Ectodermal cell (in vitro differentiated cells): ENCODE measurements around the gene QSOX1.

Experiments used
- H3K27ac ChIP-seq: 2 replicates; pipeline ENCODE4 v1.7.0; 2013; ENCODE audit warnings: mild to moderate bottlenecking, low read depth, low read length; ENCODE audit not compliant: insufficient read depth, poor library complexity, severe bottlenecking
- H3K27me3 ChIP-seq: 2 replicates; pipeline ENCODE4 v1.7.0; 2013; ENCODE audit warnings: mild to moderate bottlenecking, low read length; ENCODE audit not compliant: insufficient read depth, control insufficient read depth, poor library complexity, severe bottlenecking
- H3K36me3 ChIP-seq: one replicate; pipeline ENCODE4 v1.7.0; 2013; ENCODE audit warnings: low read length; ENCODE audit not compliant: control insufficient read depth, insufficient read depth
- H3K4me1 ChIP-seq: one replicate; pipeline ENCODE4 v1.7.0; 2013; ENCODE audit warnings: low read length; ENCODE audit not compliant: control insufficient read depth, insufficient read depth
- H3K4me3 ChIP-seq: 2 replicates; pipeline ENCODE4 v1.7.0; 2013; ENCODE audit warnings: low read depth, low read length, control low read depth; ENCODE audit not compliant: insufficient read depth
- H3K9me3 ChIP-seq: 2 replicates; pipeline ENCODE4 v1.7.0; 2013; ENCODE audit warnings: mild to moderate bottlenecking, low read length, moderate library complexity; ENCODE audit not compliant: control insufficient read depth
- WGBS, 2 experiments: methylation state at CpG; one replicate each; pipeline ENCODE4 v1.1.7; 2013; ENCODE audit warnings: missing lambda C conversion rate in 2 of 2; 5-methylcytosine and 5-hydroxymethylcytosine counted together

Gene QSOX1

DNA sequence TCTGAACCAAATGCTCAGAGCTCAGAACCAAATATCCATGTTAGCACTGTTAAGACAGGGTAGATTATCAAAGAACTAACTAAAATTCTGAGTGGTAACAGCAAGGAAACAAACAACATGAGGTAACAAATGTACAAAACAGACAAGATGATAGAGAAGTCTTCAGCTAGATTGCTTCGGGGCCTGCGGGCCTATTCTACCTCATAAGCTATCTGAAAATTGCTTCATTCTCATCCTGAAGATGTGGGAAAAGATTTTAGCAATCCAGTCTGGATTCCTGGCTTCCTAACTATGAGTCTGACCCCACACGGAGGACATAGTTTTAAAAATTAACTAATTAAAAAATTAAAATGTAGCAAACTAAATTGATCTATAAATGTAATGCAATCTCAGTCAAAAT, 9.2 kb upstream of the QSOX1 start:
- Histone ChIP-seq H3K27me3 (no peaks in the 10 kb centered on the region), H3K4me1 (no peaks in the 10 kb centered on the region)

DNA sequence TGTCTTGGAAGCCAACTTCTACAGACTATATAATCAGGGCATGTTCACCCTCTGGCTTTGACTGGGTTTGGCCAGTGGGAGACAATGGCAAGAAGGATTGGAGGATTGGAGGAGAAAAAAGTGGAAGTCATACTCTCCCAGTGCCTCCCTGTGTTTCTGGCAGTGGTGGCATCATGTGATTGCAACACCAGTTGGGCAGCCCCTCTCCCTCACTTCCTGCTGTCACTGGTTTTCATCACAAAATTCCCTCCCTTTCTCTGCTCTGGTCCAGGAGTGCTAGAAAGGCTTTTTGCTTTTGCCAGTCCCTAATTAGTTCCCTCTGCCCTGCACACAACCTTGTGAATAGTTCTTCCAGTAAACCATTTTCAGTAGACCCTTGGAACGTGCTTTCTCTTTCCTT, 3.7 kb upstream of the QSOX1 start:
- no peak overlapping the region for H3K27ac ChIP-seq
- no peak overlapping the region for H3K4me3 ChIP-seq
- peaks cover 32% of the 10 kb centered on the region for H3K27me3 ChIP-seq
- WGBS, 2 experiments = 80 to 93% methylated on average over 1 of the region's 1 CpG
- H3K36me3 ChIP-seq = no peaks in the 10 kb centered on the region
- no peaks in the 10 kb centered on the region for H3K4me1 ChIP-seq
- H3K9me3 ChIP-seq = no peaks in the 10 kb centered on the region

More for the DNA sequence above, 9.2 kb upstream of the QSOX1 start:
- no peak overlapping the region for H3K4me3 ChIP-seq
- H3K36me3 ChIP-seq = no peaks in the 10 kb centered on the region
- 98 to 100% methylated on average over 2 to 3 of the region's 3 CpGs for WGBS, 2 experiments
- H3K27ac ChIP-seq = no peak overlapping the region
- no peaks in the 10 kb centered on the region for H3K9me3 ChIP-seq

DNA sequence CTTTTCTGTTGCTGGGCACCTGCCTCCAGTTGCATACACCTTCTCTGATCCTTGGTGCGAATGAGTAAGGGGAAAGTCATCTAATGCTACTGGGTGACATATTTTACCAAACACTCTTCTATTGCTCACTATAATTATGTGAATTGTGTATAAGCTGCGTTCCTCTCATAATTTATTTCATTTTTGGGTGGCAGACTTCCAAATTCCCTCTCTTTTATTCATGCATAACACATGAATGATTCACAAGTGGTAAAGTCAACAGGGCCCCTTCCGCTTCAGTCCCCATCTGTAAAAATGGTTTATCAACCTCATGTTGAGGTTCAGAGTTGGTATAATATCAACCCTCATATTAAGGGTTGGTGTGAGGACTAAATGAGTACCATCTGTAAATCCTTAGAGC, 3.2 kb upstream of the QSOX1 start:
- H3K4me3 ChIP-seq = no peak overlapping the region

DNA sequence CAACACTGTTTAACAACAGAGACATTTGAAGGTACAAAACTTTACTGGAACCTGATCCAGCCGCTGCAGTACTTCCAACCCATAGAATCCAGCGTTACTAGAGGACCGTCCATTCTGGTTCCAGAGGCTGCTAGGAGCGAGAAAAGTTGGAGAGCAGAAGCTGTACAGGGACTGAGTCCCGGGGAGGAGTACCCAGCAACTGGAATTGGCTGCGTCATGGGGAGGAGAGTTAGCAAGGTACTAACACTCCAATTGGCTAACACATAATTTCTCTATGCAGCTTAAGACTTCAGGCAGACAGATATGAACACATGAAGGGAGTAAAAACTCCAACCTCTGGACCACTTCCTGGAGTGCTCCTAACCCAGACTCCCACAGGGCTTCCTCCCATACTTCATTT, 2.1 kb upstream of the QSOX1 start:
- Histone ChIP-seq H3K36me3 (no peaks in the 10 kb centered on the region), H3K27me3 (peaks cover 38% of the 10 kb centered on the region), H3K4me3 (no peak overlapping the region), H3K27ac (no peak overlapping the region), H3K9me3 (no peaks in the 10 kb centered on the region), H3K4me1 (no peaks in the 10 kb centered on the region)
- 94 to 96% methylated on average over 6 of the region's 6 CpGs for WGBS, 2 experiments

More for the DNA sequence above, 3.2 kb upstream of the QSOX1 start:
- H3K36me3 ChIP-seq = no peaks in the 10 kb centered on the region
- H3K9me3 ChIP-seq = no peaks in the 10 kb centered on the region
- WGBS, 2 experiments = 78 to 100% methylated on average over 1 to 3 of the region's 3 CpGs
- no peaks in the 10 kb centered on the region for H3K4me1 ChIP-seq
- no peak overlapping the region for H3K27ac ChIP-seq
- H3K27me3 ChIP-seq = peaks cover 38% of the 10 kb centered on the region

- 92 to 93% methylated on average over 5 of the region's 5 CpGs for WGBS, 2 experiments
- Histone ChIP-seq H3K36me3 (no peaks in the 10 kb centered on the region), H3K9me3 (no peaks in the 10 kb centered on the region), H3K4me3 (no peak overlapping the region), H3K27ac (no peak overlapping the region), H3K27me3 (peaks cover 38% of the 10 kb centered on the region), H3K4me1 (no peaks in the 10 kb centered on the region)
Observed at GRCh38 chr1:180153032-180153431, 1.6 kb upstream of the QSOX1 start.

GRCh38 chr1:180154003-180154324, 705 bp upstream of the QSOX1 start:
- no peaks in the 10 kb centered on the region for H3K9me3 ChIP-seq
- H3K36me3 ChIP-seq = no peaks in the 10 kb centered on the region
- H3K4me1 ChIP-seq = no peaks in the 10 kb centered on the region
- H3K27ac ChIP-seq = no peak overlapping the region
- peaks cover 38% of the 10 kb centered on the region for H3K27me3 ChIP-seq
- peak overlapping the region; percentile 76 for H3K4me3 ChIP-seq
- 23% methylated on average over 7 of the region's 7 CpGs for WGBS, 2 experiments

GRCh38 chr1:180155182-180155682, 563 bp downstream of the QSOX1 start:
- Histone ChIP-seq H3K9me3 (no peaks in the 10 kb centered on the region), H3K4me1 (no peaks in the 10 kb centered on the region), H3K27me3 (peaks cover 38% of the 10 kb centered on the region), H3K4me3 (peak overlapping the region; percentile 76), H3K36me3 (no peaks in the 10 kb centered on the region), H3K27ac (no peak overlapping the region)
- 1% methylated on average over 29 of the region's 29 CpGs for WGBS, 2 experiments

DNA sequence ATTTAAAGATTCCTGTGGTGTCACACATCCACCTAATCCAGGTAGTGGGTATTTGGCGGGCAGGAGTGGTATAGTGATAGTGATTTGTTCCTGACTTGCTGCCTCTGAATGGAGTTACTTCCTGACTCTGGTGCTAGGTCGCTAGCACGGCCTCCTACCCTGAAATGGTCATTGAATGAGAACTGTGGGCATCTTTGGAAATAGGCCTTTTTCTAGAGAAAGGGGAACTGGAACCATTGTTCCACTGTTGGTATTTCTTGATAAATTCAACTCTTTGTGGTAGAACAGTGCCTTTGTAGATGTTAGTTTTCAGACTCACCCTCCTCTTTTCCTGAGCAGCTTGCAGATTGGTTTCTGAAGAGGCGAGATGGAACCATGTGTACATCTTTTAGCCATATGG, 1.5 kb downstream of the QSOX1 start:
- H3K27ac ChIP-seq = no peak overlapping the region
- no peaks in the 10 kb centered on the region for H3K4me1 ChIP-seq
- H3K36me3 ChIP-seq = no peaks in the 10 kb centered on the region
- no peaks in the 10 kb centered on the region for H3K9me3 ChIP-seq
- H3K27me3 ChIP-seq = peaks cover 38% of the 10 kb centered on the region
- 92 to 96% methylated on average over 3 to 4 of the region's 4 CpGs for WGBS, 2 experiments
- no peak overlapping the region for H3K4me3 ChIP-seq

DNA sequence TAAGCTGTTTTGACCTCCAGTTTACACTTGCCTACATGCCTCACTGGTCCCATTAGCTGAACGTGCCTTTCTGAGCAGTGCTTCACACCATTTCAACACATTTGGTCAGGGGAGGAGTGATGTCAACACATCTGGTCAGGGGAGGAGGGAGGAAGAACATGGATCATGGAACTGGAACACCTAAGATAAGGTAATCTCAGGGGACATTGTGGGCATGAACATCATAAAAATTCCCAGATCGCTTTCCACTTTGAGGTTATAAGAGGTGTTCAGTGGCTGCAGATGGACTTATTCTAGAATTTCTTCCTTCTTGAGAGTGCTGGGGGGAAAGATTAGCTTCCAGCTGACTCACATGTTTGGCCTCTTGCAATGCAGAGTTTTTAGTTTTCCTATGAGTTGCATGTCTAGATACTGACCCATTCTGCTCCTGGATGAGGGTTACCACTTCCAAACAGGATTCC, 2.0 kb downstream of the QSOX1 start:
- 96 to 98% methylated on average over 2 of the region's 2 CpGs for WGBS, 2 experiments
- Histone ChIP-seq H3K4me3 (no peak overlapping the region), H3K36me3 (no peaks in the 10 kb centered on the region), H3K4me1 (no peaks in the 10 kb centered on the region), H3K27ac (no peak overlapping the region), H3K27me3 (peaks cover 38% of the 10 kb centered on the region), H3K9me3 (no peaks in the 10 kb centered on the region)

DNA sequence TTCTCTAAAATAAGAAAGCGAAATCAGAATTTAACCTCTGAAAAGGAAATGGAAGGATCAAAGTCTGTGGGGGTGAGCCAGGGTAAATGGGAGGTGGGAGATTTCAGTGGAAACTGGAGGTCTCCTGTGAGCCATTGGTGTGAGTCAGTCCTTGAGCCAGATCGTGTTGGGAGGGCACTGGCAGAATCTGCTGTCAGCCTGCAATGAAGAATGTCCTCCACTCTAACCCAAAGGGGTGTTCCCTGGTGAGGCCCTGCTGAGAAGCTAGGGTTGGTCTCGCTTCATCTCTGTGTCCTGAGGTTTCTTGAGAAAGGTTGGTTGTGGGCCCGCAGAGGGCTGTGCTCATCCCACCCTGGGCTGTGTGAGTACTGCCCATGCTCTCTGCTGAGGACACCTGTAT, 2.4 kb downstream of the QSOX1 start:
- Histone ChIP-seq H3K4me3 (no peak overlapping the region), H3K9me3 (no peaks in the 10 kb centered on the region), H3K4me1 (no peaks in the 10 kb centered on the region), H3K36me3 (no peaks in the 10 kb centered on the region), H3K27me3 (peaks cover 38% of the 10 kb centered on the region), H3K27ac (no peak overlapping the region)
- 90 to 91% methylated on average over 4 of the region's 4 CpGs for WGBS, 2 experiments

- WGBS, 2 experiments = 91 to 94% methylated on average over 3 of the region's 3 CpGs
- Histone ChIP-seq H3K27me3 (peaks cover 33% of the 10 kb centered on the region), H3K27ac (no peak overlapping the region), H3K4me1 (no peaks in the 10 kb centered on the region), H3K9me3 (no peaks in the 10 kb centered on the region), H3K4me3 (no peak overlapping the region), H3K36me3 (no peaks in the 10 kb centered on the region)
Observed at GRCh38 chr1:180157576-180158057, 2.9 kb downstream of the QSOX1 start.
